ENCODE measurements around the gene BPNT1. TPM values are rescaled to one million over a fixed set of nuclear protein-coding genes. Genes with fewer than 3 reads are reported as not detected.

Gene BPNT1
- total RNA-seq, 1 experiment from 2014 or later = 13.6 TPM

DNA sequence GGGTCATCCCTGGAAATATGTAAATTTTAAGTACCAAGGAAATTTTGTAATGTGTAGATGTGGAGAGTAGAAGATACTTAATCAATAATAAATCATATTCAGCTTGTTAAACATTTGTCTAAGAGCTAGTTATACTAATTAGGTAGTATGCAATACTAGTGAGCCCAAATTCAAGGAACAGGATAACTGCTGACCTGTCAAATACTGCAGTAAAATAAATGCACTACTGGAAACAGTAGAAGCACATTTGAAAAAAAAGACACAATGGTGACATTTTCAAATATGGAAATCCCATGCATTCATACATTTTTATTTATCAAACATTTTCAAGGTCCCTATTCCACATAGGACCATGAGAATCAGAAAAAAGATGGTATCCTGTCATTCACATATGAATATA, 70.5 kb downstream of the BPNT1 start:
- H2AK5ac ChIP-seq (ENCODE audit: insufficient read length, low read length) = no peak overlapping the region
- H3K27me3 ChIP-seq (ENCODE audit: insufficient read depth, low read length) = no peaks in the 10 kb centered on the region
- H2BK120ac ChIP-seq (ENCODE audit: low read depth, low read length, poor library complexity, severe bottlenecking) = no peak overlapping the region
- no peak overlapping the region for H2AFZ ChIP-seq (ENCODE audit: low read length)
- H3K4me1 Mint-ChIP-seq = no peaks in the 10 kb centered on the region
- no peak overlapping the region for H3K9ac ChIP-seq (ENCODE audit: extremely low read depth, insufficient read length, low read length)
- no peaks in the 10 kb centered on the region for H3K9me3 ChIP-seq (ENCODE audit: control insufficient read depth, low read depth, low read length)
- no peaks in the 10 kb centered on the region for H3K79me2 ChIP-seq (ENCODE audit: insufficient read depth, low read length)
- H2BK12ac ChIP-seq (ENCODE audit: insufficient read length, low read depth, low read length) = no peak overlapping the region
- peaks cover 13 to 74% (median 63%) of the 10 kb centered on the region in 3 experiments; a peak in 6 of 7 replicates for H3K36me3 Mint-ChIP-seq (ENCODE audit: insufficient read depth in 1 of 3, low read depth in 3 of 3)
- no peak overlapping the region for H3K27ac ChIP-seq (ENCODE audit: insufficient read length, low read depth, low read length)
- no peaks in the 10 kb centered on the region for H3K23me2 ChIP-seq (ENCODE audit: insufficient read length, low read depth, low read length, poor library complexity, severe bottlenecking)
- H3K4me1 ChIP-seq (ENCODE audit: insufficient read depth, low read length) = no peaks in the 10 kb centered on the region
- no peaks in the 10 kb centered on the region for H4K20me1 ChIP-seq (ENCODE audit: control insufficient read depth, insufficient read depth, insufficient read length)
- H3T11ph ChIP-seq (ENCODE audit: low read length) = no peak overlapping the region
- no peak overlapping the region for H2BK5ac ChIP-seq (ENCODE audit: insufficient read length, low read length)
- H3K4ac ChIP-seq (ENCODE audit: low read depth, low read length) = no peak overlapping the region
- no peak overlapping the region for H3K18ac ChIP-seq (ENCODE audit: insufficient read length, low read depth, low read length)
- H4K91ac ChIP-seq (ENCODE audit: insufficient read length, low read depth, low read length) = no peak overlapping the region
- H3K4me2 ChIP-seq (ENCODE audit: insufficient read depth, insufficient read length, low read length) = no peak overlapping the region
- H3K56ac ChIP-seq (ENCODE audit: insufficient read length, low read depth, low read length) = no peak overlapping the region
- H3K79me1 ChIP-seq (ENCODE audit: insufficient read depth, low read depth, low read length, poor library complexity, severe bottlenecking) = no peaks in the 10 kb centered on the region
- no peak overlapping the region for H4K5ac ChIP-seq (ENCODE audit: insufficient read length, low read depth, low read length)
- no peaks in the 10 kb centered on the region for H3K9me3 Mint-ChIP-seq
- no peak overlapping the region for H4K8ac ChIP-seq (replicated peaks; ENCODE audit: insufficient read length, low read depth, low read length)
- DNase-seq = no peak
- H3K27ac Mint-ChIP-seq = no peak overlapping the region
- H3K23ac ChIP-seq (ENCODE audit: insufficient read length, low read depth, low read length) = no peak overlapping the region
- H3K27me3 Mint-ChIP-seq (ENCODE audit: low read depth) = no peaks in the 10 kb centered on the region
- H2BK20ac ChIP-seq (ENCODE audit: low read depth, low read length, poor library complexity, severe bottlenecking) = no peak overlapping the region
- H3K14ac ChIP-seq (ENCODE audit: insufficient read depth, low read length) = no peak overlapping the region
- H3K4me3 Mint-ChIP-seq = no peak overlapping the region
- TF ChIP-seq, protein P1, sequence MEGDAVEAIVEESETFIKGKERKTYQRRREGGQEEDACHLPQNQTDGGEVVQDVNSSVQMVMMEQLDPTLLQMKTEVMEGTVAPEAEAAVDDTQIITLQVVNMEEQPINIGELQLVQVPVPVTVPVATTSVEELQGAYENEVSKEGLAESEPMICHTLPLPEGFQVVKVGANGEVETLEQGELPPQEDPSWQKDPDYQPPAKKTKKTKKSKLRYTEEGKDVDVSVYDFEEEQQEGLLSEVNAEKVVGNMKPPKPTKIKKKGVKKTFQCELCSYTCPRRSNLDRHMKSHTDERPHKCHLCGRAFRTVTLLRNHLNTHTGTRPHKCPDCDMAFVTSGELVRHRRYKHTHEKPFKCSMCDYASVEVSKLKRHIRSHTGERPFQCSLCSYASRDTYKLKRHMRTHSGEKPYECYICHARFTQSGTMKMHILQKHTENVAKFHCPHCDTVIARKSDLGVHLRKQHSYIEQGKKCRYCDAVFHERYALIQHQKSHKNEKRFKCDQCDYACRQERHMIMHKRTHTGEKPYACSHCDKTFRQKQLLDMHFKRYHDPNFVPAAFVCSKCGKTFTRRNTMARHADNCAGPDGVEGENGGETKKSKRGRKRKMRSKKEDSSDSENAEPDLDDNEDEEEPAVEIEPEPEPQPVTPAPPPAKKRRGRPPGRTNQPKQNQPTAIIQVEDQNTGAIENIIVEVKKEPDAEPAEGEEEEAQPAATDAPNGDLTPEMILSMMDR (conservative IDR thresholded peaks at IDR 0.05) = no peak
- H2BK15ac ChIP-seq (ENCODE audit: low read depth, low read length) = no peak overlapping the region

All from H9 (cell line).